H9 (cell line): Measurements from ENCODE around the gene ACBD7. TPM values are rescaled to one million over a fixed set of nuclear protein-coding genes. Genes with fewer than 3 reads are reported as not detected.

Experiments
- DNase-seq: peaks from one replicate; pipeline ENCODE4 v3.0.0-alpha.2; 2017
- H2AFZ ChIP-seq: one replicate; pipeline ENCODE4 v1.6.1; 2013; ENCODE audit warnings: mild to moderate bottlenecking, low read length, control low read depth, moderate library complexity
- H2AK5ac ChIP-seq: 2 replicates; pipeline ENCODE4 v1.6.1; 2013; ENCODE audit warnings: low read length, control low read depth, mixed read lengths; ENCODE audit not compliant: insufficient read length
- H2BK120ac ChIP-seq: one replicate; pipeline ENCODE4 v1.6.1; 2013; ENCODE audit warnings: low read depth, mild to moderate bottlenecking, low read length, control low read depth, inconsistent platforms; ENCODE audit not compliant: poor library complexity, severe bottlenecking
- H2BK12ac ChIP-seq: 2 replicates; pipeline ENCODE4 v1.6.1; 2013; ENCODE audit warnings: low read length, control low read depth, mixed read lengths, low read depth; ENCODE audit not compliant: insufficient read length
- H2BK15ac ChIP-seq: 2 replicates; pipeline ENCODE4 v1.6.1; 2013; ENCODE audit warnings: low read depth, low read length, control low read depth
- H2BK20ac ChIP-seq: one replicate; pipeline ENCODE4 v1.6.1; 2013; ENCODE audit warnings: low read depth, mild to moderate bottlenecking, low read length, control low read depth, inconsistent platforms; ENCODE audit not compliant: poor library complexity, severe bottlenecking
- H2BK5ac ChIP-seq: 2 replicates; pipeline ENCODE4 v1.6.1; 2013; ENCODE audit warnings: low read length, control low read depth, mixed read lengths; ENCODE audit not compliant: insufficient read length
- H3K14ac ChIP-seq: 2 replicates; pipeline ENCODE4 v1.6.1; 2013; ENCODE audit warnings: low read length, control low read depth; ENCODE audit not compliant: insufficient read depth
- H3K18ac ChIP-seq: 2 replicates; pipeline ENCODE4 v1.6.1; 2013; ENCODE audit warnings: low read depth, mild to moderate bottlenecking, mixed read lengths, low read length, control low read depth; ENCODE audit not compliant: insufficient read length
- H3K23ac ChIP-seq: 2 replicates; pipeline ENCODE4 v1.6.1; 2013; ENCODE audit warnings: low read length, control low read depth, mixed read lengths, low read depth; ENCODE audit not compliant: insufficient read length
- H3K23me2 ChIP-seq: 2 replicates; pipeline ENCODE4 v1.6.1; 2013; ENCODE audit warnings: low read depth, mild to moderate bottlenecking, mixed read lengths, low read length, control low read depth; ENCODE audit not compliant: insufficient read length, poor library complexity, severe bottlenecking
- H3K27ac ChIP-seq: 2 replicates; pipeline ENCODE4 v1.5.1; 2013; ENCODE audit warnings: low read length, control low read depth, mixed read lengths, low read depth; ENCODE audit not compliant: insufficient read length
- H3K27me3 ChIP-seq: 2 replicates; pipeline ENCODE4 v1.6.1; 2013; ENCODE audit warnings: low read length, control low read depth, inconsistent platforms; ENCODE audit not compliant: insufficient read depth
- H3K4ac ChIP-seq: 2 replicates; pipeline ENCODE4 v1.6.1; 2013; ENCODE audit warnings: low read depth, mild to moderate bottlenecking, control low read depth, inconsistent platforms, low read length, moderate library complexity
- H3K4me1 ChIP-seq: 2 replicates; pipeline ENCODE4 v1.6.1; 2013; ENCODE audit warnings: low read length, control low read depth, inconsistent platforms; ENCODE audit not compliant: insufficient read depth
- H3K4me2 ChIP-seq: 2 replicates; pipeline ENCODE4 v1.6.1; 2013; ENCODE audit warnings: low read length, control low read depth, mixed read lengths; ENCODE audit not compliant: insufficient read length, insufficient read depth
- H3K56ac ChIP-seq: 2 replicates; pipeline ENCODE4 v1.6.1; 2013; ENCODE audit warnings: low read depth, mild to moderate bottlenecking, mixed read lengths, low read length, control low read depth; ENCODE audit not compliant: insufficient read length
- H3K79me1 ChIP-seq: 2 replicates; pipeline ENCODE4 v1.6.1; 2013; ENCODE audit warnings: low read depth, mild to moderate bottlenecking, moderate library complexity, low read length, control low read depth, inconsistent platforms; ENCODE audit not compliant: insufficient read depth, poor library complexity, severe bottlenecking
- H3K79me2 ChIP-seq: 2 replicates; pipeline ENCODE4 v1.6.1; 2013; ENCODE audit warnings: low read length, control low read depth, inconsistent platforms; ENCODE audit not compliant: insufficient read depth
- H3K9ac ChIP-seq: 2 replicates; pipeline ENCODE4 v1.6.1; 2013; ENCODE audit warnings: low read length, control low read depth, mixed read lengths; ENCODE audit not compliant: insufficient read length; ENCODE audit errors: extremely low read depth
- H3K9me3 ChIP-seq: one replicate; pipeline ENCODE4 v1.6.1; 2013; ENCODE audit warnings: low read depth, low read length, inconsistent platforms; ENCODE audit not compliant: control insufficient read depth
- H3T11ph ChIP-seq: one replicate; pipeline ENCODE4 v1.6.1; 2013; ENCODE audit warnings: mild to moderate bottlenecking, low read length, control low read depth, inconsistent platforms
- H4K20me1 ChIP-seq: one replicate; pipeline ENCODE4 v1.6.1; 2013; ENCODE audit not compliant: control insufficient read depth, insufficient read length, insufficient read depth
- H4K5ac ChIP-seq: 2 replicates; pipeline ENCODE4 v1.6.1; 2013; ENCODE audit warnings: low read depth, mild to moderate bottlenecking, mixed read lengths, low read length, control low read depth; ENCODE audit not compliant: insufficient read length
- H4K8ac ChIP-seq: replicated peaks from 2 replicates; pipeline ENCODE4 v1.6.1; 2013; ENCODE audit warnings: low read length, control low read depth, mixed read lengths, low read depth; ENCODE audit not compliant: insufficient read length
- H4K91ac ChIP-seq: 2 replicates; pipeline ENCODE4 v1.6.1; 2013; ENCODE audit warnings: low read depth, mild to moderate bottlenecking, moderate library complexity, mixed read lengths, low read length, control low read depth; ENCODE audit not compliant: insufficient read length
- H3K27ac Mint-ChIP-seq, 3 experiments: 2 replicates in 2 of 3; 3 replicates in 1 of 3; pipeline ENCODE4 v1.8.0; 2020 to 2021; ENCODE audit warnings: mixed read lengths in 3 of 3, mild to moderate bottlenecking in 1 of 3, moderate library complexity in 1 of 3
- H3K27me3 Mint-ChIP-seq: 2 replicates; pipeline ENCODE4 v1.8.0; 2021; ENCODE audit warnings: low read depth, mild to moderate bottlenecking, moderate library complexity, mixed read lengths
- H3K36me3 Mint-ChIP-seq, 3 experiments: 2 replicates in 2 of 3; 3 replicates in 1 of 3; pipeline ENCODE4 v1.8.0; 2020 to 2021; ENCODE audit warnings: low read depth in 3 of 3, mixed read lengths in 3 of 3; ENCODE audit not compliant: insufficient read depth in 1 of 3
- H3K4me1 Mint-ChIP-seq, 2 experiments: 2 replicates each; pipeline ENCODE4 v1.8.0; 2020; ENCODE audit warnings: mixed read lengths in 2 of 2
- H3K4me3 Mint-ChIP-seq, 2 experiments: 2 replicates in 1 of 2; 3 replicates in 1 of 2; pipeline ENCODE4 v1.8.0; 2020 to 2021; ENCODE audit warnings: mild to moderate bottlenecking in 2 of 2, mixed read lengths in 2 of 2, moderate library complexity in 1 of 2
- H3K9me3 Mint-ChIP-seq, 2 experiments: 2 replicates in 1 of 2; 3 replicates in 1 of 2; pipeline ENCODE4 v1.8.0; 2020; ENCODE audit warnings: mild to moderate bottlenecking in 2 of 2, mixed read lengths in 2 of 2, moderate library complexity in 1 of 2
- CTCF ChIP-seq: fragments of 200-600 bp; sonication (generic); conservative IDR thresholded peaks from 3 replicates; pipeline ENCODE4 v1.8.0; 2021; ENCODE audit warnings: antibody characterized with exemption, mild to moderate bottlenecking
- WGBS: extraction: QIAGEN DNeasy Blood & Tissue Kit; methylation state at CpG from one replicate; pipeline ENCODE4 v1.1.7; 2013; ENCODE audit warnings: missing lambda C conversion rate, low lambda C conversion rate, mixed read lengths; ENCODE audit not compliant: insufficient read length; ENCODE audit errors: extremely low coverage; 5-methylcytosine and 5-hydroxymethylcytosine counted together
- total RNA-seq: library from RNA; stranded (reverse); gene quantifications from 2 replicates; pipeline ENCODE4 v1.2.1, GENCODE V29; 2021

Gene ACBD7
- total RNA-seq, 1 experiment from 2014 or later = 25.0 TPM

- H2BK120ac ChIP-seq = no peak overlapping the region
- peaks cover 9% of the 10 kb centered on the region for H3K9me3 ChIP-seq
- no peak overlapping the region for H3K56ac ChIP-seq
- H3K4ac ChIP-seq = no peak overlapping the region
- H3K79me2 ChIP-seq = no peaks in the 10 kb centered on the region
- no peak overlapping the region for H3K23ac ChIP-seq
- no peak overlapping the region for H2BK15ac ChIP-seq
- DNase-seq = no peak
- no peak overlapping the region for H3K27ac ChIP-seq
- Mint-ChIP-seq H3K36me3 (peaks cover 18 to 36% (median 29%) of the 10 kb centered on the region in 3 experiments), H3K9me3 (peaks cover 18 to 20% of the 10 kb centered on the region in 2 experiments), H3K27me3 (peaks cover 3% of the 10 kb centered on the region; the same call in 1 of the 2 replicates), H3K4me3 (no peak overlapping the region), H3K4me1 (no peaks in the 10 kb centered on the region), H3K27ac (no peak overlapping the region)
- no peak overlapping the region for H2BK20ac ChIP-seq
- TF ChIP-seq CTCF = no peak
- H2AFZ ChIP-seq = no peak overlapping the region
- no peak overlapping the region for H2AK5ac ChIP-seq
- no peaks in the 10 kb centered on the region for H3K4me1 ChIP-seq
- H4K20me1 ChIP-seq = no peaks in the 10 kb centered on the region
- no peaks in the 10 kb centered on the region for H3K27me3 ChIP-seq
- H3T11ph ChIP-seq = no peak overlapping the region
- no peak overlapping the region for H4K8ac ChIP-seq
- H3K23me2 ChIP-seq = no peaks in the 10 kb centered on the region
- H4K5ac ChIP-seq = no peak overlapping the region
- no peak overlapping the region for H3K9ac ChIP-seq
- WGBS = no CpG with 5 or more reads among the region's 5 CpGs
- no peak overlapping the region for H3K4me2 ChIP-seq
- H2BK5ac ChIP-seq = no peak overlapping the region
- no peak overlapping the region for H3K14ac ChIP-seq
- H3K18ac ChIP-seq = no peak overlapping the region
- H3K79me1 ChIP-seq = no peaks in the 10 kb centered on the region
- H4K91ac ChIP-seq = no peak overlapping the region
- H2BK12ac ChIP-seq = no peak overlapping the region
Measured at GRCh38 chr10:15072358-15072757, 16.2 kb downstream of the ACBD7 start.
